Measurements from ENCODE around the gene ZNHIT6.
"Not testable (repeated sequence)": the region's sequence is repeated elsewhere in the genome, so short reads cannot be mapped to it uniquely, and the experiment has no call there.

The ZNHIT6 gene

GRCh38 chr1:85665932-85666331 lies 42.3 kb downstream of the ZNHIT6 start:
- no peak for DNase-seq

GRCh38 chr1:85663382-85663781 lies 44.9 kb downstream of the ZNHIT6 start:
- DNase-seq = no peak

- no peak for DNase-seq
Observed at GRCh38 chr1:85661767-85662166, 46.5 kb downstream of the ZNHIT6 start.

- no peak for DNase-seq
Observed at GRCh38 chr1:85660541-85660940, 47.7 kb downstream of the ZNHIT6 start.

GRCh38 chr1:85659174-85659573 lies 49.1 kb downstream of the ZNHIT6 start:
- no peak for DNase-seq

- DNase-seq = no peak
Observed at GRCh38 chr1:85656948-85657347, 51.3 kb downstream of the ZNHIT6 start.

GRCh38 chr1:85656256-85656655 lies 52.0 kb downstream of the ZNHIT6 start:
- no peak for DNase-seq

GRCh38 chr1:85655315-85655714 lies 52.9 kb downstream of the ZNHIT6 start:
- DNase-seq = no peak

- DNase-seq = peak; percentile 52
Observed at GRCh38 chr1:85654066-85654782, 54.0 kb downstream of the ZNHIT6 start.

- no peak for DNase-seq
Observed at GRCh38 chr1:85652327-85652726, 55.9 kb downstream of the ZNHIT6 start.

- no peak for DNase-seq
Observed at GRCh38 chr1:85650645-85651044, 57.6 kb downstream of the ZNHIT6 start.

GRCh38 chr1:85649591-85649990 lies 58.6 kb downstream of the ZNHIT6 start:
- no peak for DNase-seq

GRCh38 chr1:85641598-85642556 lies 66.4 kb downstream of the ZNHIT6 start:
- not testable (repeated sequence) for DNase-seq

- not testable (repeated sequence) for DNase-seq
Observed at GRCh38 chr1:85639920-85640319, 68.3 kb downstream of the ZNHIT6 start.

- DNase-seq = no peak
Observed at GRCh38 chr1:85638412-85638811, 69.8 kb downstream of the ZNHIT6 start.

- no peak for DNase-seq
Observed at GRCh38 chr1:85630493-85630892, 77.7 kb downstream of the ZNHIT6 start.

GRCh38 chr1:85629532-85629920 lies 78.7 kb downstream of the ZNHIT6 start:
- peak; percentile 12 for DNase-seq

GRCh38 chr1:85628791-85629531 lies 79.3 kb downstream of the ZNHIT6 start:
- DNase-seq = peak; percentile 92

- DNase-seq = no peak
Observed at GRCh38 chr1:85626818-85627217, 81.4 kb downstream of the ZNHIT6 start.

- DNase-seq = no peak
Observed at GRCh38 chr1:85624361-85624760, 83.9 kb downstream of the ZNHIT6 start.

GRCh38 chr1:85623061-85623471 lies 85.2 kb downstream of the ZNHIT6 start:
- peak; percentile 83 for DNase-seq

GRCh38 chr1:85621430-85621829 lies 86.8 kb downstream of the ZNHIT6 start:
- DNase-seq = no peak

- DNase-seq = peak; percentile 65
Observed at GRCh38 chr1:85617633-85618100, 90.6 kb downstream of the ZNHIT6 start.
